ENCODE measurements around the gene IL9. TPM values are rescaled to one million over a fixed set of nuclear protein-coding genes. Genes with fewer than 3 reads are reported as not detected.

Gene IL9
- polyA plus RNA-seq, 1 donor (not counting 4 experiments of a cell fraction or from before 2014, with no cell fraction given), result not detected

DNA sequence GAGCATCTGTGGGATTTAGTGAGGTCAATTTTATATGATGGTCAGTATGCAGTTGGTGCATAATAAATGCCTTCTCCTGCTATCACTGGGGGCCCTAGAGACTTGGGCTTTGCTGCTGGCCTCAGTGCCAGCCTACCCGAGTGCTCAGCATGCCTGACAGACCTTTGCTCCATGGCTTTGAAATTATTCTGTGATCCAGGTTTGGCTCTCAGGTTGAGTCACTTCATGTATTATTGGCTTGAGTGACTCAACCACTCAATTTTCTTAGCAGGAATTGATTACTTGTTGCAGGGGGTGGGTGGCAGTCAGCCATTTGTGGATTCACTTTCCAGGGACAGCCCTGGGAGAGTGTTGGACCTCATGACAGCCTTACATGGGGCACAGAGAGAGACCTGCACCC, 47.7 kb downstream of the IL9 start:
- Histone ChIP-seq H3K4me2 (ENCODE audit: control insufficient read depth, extremely low read depth, insufficient read depth, low read depth, low read length) (no peak overlapping the region), H3K27me3 (ENCODE audit: control insufficient read depth, extremely low read depth, insufficient read depth, low read length) (no peaks in the 10 kb centered on the region), H4K20me1 (ENCODE audit: control insufficient read depth, extremely low read depth, insufficient read depth, low read length) (no peaks in the 10 kb centered on the region), H3K79me2 (ENCODE audit: control insufficient read depth, insufficient read depth, low read length) (no peaks in the 10 kb centered on the region), H3K4me1 (ENCODE audit: control insufficient read depth, extremely low read depth, insufficient read depth, low read length) (peaks cover 5% of the 10 kb centered on the region), H3K9me3 (ENCODE audit: control insufficient read depth, low read depth, low read length) (no peaks in the 10 kb centered on the region), H3K27ac (ENCODE audit: control insufficient read depth, insufficient read depth, low read length) (no peak overlapping the region), H3K9ac (ENCODE audit: control insufficient read depth, extremely low read depth, insufficient read depth, low read length) (no peak overlapping the region), H3K9me1 (ENCODE audit: control insufficient read depth, extremely low read depth, insufficient read depth, low read length) (no peaks in the 10 kb centered on the region), H3K4me3 (ENCODE audit: control insufficient read depth in 2 of 3, extremely low read depth in 1 of 3, insufficient read depth in 2 of 3, low read depth in 1 of 3, low read length in 3 of 3) (no peak overlapping the region), H2AFZ (ENCODE audit: control insufficient read depth, low read length) (no peak overlapping the region), H3K36me3 (ENCODE audit: control insufficient read depth in 2 of 2, extremely low read depth in 1 of 2, insufficient read depth in 2 of 2, low read length in 2 of 2) (no peaks in the 10 kb centered on the region)
- no peak for TF ChIP-seq EZH2 (IDR thresholded peaks at IDR 0.05; ENCODE audit: low read length)
- TF ChIP-seq, protein P1, sequence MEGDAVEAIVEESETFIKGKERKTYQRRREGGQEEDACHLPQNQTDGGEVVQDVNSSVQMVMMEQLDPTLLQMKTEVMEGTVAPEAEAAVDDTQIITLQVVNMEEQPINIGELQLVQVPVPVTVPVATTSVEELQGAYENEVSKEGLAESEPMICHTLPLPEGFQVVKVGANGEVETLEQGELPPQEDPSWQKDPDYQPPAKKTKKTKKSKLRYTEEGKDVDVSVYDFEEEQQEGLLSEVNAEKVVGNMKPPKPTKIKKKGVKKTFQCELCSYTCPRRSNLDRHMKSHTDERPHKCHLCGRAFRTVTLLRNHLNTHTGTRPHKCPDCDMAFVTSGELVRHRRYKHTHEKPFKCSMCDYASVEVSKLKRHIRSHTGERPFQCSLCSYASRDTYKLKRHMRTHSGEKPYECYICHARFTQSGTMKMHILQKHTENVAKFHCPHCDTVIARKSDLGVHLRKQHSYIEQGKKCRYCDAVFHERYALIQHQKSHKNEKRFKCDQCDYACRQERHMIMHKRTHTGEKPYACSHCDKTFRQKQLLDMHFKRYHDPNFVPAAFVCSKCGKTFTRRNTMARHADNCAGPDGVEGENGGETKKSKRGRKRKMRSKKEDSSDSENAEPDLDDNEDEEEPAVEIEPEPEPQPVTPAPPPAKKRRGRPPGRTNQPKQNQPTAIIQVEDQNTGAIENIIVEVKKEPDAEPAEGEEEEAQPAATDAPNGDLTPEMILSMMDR (optimal IDR thresholded peaks at IDR 0.05 in 1 of 3, IDR thresholded peaks at IDR 0.05 in 1 of 3, conservative IDR thresholded peaks at IDR 0.05 in 1 of 3; ENCODE audit: extremely low read depth in 1 of 3, insufficient read depth in 2 of 3, low read length in 3 of 3), result no peak
- FAIRE-seq (no peak), DNase-seq (ENCODE audit: low read depth, low spot score) (no peak)
- dilution Hi-C loops (cut with MboI; ENCODE audit: extremely low pct_ligation_motif_present, low sequenced_read_pairs), result loop anchor here (25.0 kb wide), 1 partner anchor 386 kb away; the partner anchor contains the start of gene TIFAB

DNA sequence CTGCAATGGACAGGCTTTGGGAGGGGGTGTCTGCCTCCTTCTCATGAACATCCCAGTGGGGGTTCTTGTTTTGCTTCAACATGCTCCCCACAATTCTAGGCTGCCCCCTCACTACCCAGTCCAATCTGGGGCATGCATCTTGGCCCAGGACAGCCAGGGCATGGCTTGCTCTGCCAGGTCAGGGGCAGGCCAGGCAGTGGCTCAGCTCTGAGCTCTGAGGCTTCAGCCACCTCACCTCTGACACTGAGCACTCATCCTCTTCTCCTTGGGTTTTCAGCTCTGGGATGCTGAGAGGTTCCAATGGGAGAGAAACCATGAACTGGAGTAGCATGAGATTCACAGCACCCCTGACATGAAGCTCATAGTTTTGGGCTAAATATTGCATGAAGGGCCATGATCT, 49.3 kb downstream of the IL9 start:
- H3K4me3 ChIP-seq (ENCODE audit: control insufficient read depth in 2 of 3, extremely low read depth in 1 of 3, insufficient read depth in 2 of 3, low read depth in 1 of 3, low read length in 3 of 3), result no peak overlapping the region
- H3K79me2 ChIP-seq (ENCODE audit: control insufficient read depth, insufficient read depth, low read length), result no peaks in the 10 kb centered on the region
- H3K36me3 ChIP-seq (ENCODE audit: control insufficient read depth in 2 of 2, extremely low read depth in 1 of 2, insufficient read depth in 2 of 2, low read length in 2 of 2), result no peaks in the 10 kb centered on the region
- FAIRE-seq, result no peak
- H4K20me1 ChIP-seq (ENCODE audit: control insufficient read depth, extremely low read depth, insufficient read depth, low read length), result no peaks in the 10 kb centered on the region
- TF ChIP-seq EZH2 (IDR thresholded peaks at IDR 0.05; ENCODE audit: low read length), result no peak
- TF ChIP-seq, protein P1 (optimal IDR thresholded peaks at IDR 0.05 in 1 of 3, IDR thresholded peaks at IDR 0.05 in 1 of 3, conservative IDR thresholded peaks at IDR 0.05 in 1 of 3; ENCODE audit: extremely low read depth in 1 of 3, insufficient read depth in 2 of 3, low read length in 3 of 3), result no peak
- no peak overlapping the region for H3K4me2 ChIP-seq (ENCODE audit: control insufficient read depth, extremely low read depth, insufficient read depth, low read depth, low read length)
- H3K27me3 ChIP-seq (ENCODE audit: control insufficient read depth, extremely low read depth, insufficient read depth, low read length), result no peaks in the 10 kb centered on the region
- no peaks in the 10 kb centered on the region for H3K9me3 ChIP-seq (ENCODE audit: control insufficient read depth, low read depth, low read length)
- H3K9ac ChIP-seq (ENCODE audit: control insufficient read depth, extremely low read depth, insufficient read depth, low read length), result no peak overlapping the region
- no peak overlapping the region for H3K27ac ChIP-seq (ENCODE audit: control insufficient read depth, insufficient read depth, low read length)
- H3K4me1 ChIP-seq (ENCODE audit: control insufficient read depth, extremely low read depth, insufficient read depth, low read length), result peaks cover 5% of the 10 kb centered on the region
- dilution Hi-C loops (cut with MboI; ENCODE audit: extremely low pct_ligation_motif_present, low sequenced_read_pairs), result loop anchor here (25.0 kb wide), 1 partner anchor 384 kb away; the partner anchor contains the start of gene TIFAB
- no peaks in the 10 kb centered on the region for H3K9me1 ChIP-seq (ENCODE audit: control insufficient read depth, extremely low read depth, insufficient read depth, low read length)
- no peak overlapping the region for H2AFZ ChIP-seq (ENCODE audit: control insufficient read depth, low read length)
- DNase-seq (ENCODE audit: low read depth, low spot score), result no peak
